ENCODE data around the gene HEXD.
"Not testable (repeated sequence)": the region's sequence is repeated elsewhere in the genome, so short reads cannot be mapped to it uniquely, and the experiment has no call there.

The HEXD gene

DNA sequence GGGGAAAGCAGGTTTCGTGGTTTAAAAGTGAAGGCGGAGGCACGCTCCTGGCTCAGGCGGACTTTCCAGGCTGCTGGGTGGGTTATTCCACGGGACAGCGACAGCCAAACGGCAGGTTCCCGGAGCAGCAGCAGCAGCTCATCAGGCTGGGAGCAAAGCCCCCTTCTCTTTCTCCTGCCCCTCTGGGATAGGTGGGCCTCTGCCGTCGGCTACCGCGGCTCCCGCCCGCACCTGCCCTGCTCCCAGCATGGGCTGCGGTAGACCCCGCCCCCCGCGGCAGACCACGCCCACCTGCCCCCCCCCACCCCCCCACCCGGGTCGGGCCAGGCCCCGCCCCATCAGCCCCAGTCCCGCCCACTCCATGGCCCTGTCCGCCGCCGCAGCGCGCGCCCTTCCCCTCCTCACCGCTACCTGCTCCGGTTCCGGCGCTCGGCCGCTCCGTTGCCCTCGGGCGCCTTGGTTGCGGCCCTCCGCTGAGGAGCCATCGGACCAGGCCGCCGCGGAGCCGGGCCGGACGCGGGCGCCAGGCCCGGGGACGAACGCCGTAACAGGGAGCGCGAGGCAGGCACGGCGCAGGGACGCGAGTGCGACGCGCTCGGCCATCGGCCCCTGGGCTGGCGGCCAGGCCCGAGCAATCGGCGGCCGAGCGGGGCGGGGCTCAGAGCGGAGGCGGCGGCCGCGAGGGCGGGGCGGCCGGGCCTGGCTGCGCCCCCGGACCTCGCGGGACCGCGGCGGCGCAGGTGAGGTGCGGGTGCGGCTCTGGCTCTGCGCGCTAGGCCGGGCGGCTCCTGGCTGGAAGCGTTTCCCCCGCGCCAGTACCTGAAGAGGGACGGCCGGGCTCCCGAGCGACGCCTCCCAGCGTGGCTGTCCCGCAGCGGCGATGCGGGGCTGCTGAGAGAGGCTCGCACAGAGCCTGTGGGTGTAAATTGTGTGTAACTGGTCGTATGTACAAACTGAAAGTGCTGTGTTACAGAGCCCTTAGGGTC lies at the start of gene HEXD, which contains the start of gene OGFOD3:
Gene HEXD, plus strand, starts transcription at position 347 of the 986 bp plus-strand sequence. CDS start 1,453 bp downstream, outside the sequence.
Gene OGFOD3, minus strand, starts transcription at position 586 of the 986 bp plus-strand sequence. Its CDS starts 101 bp downstream, at position 485.
- DNase-seq (ENCODE audit: low spot score) = peak; percentile 92

- no peak for DNase-seq (ENCODE audit: low spot score)
Measured at GRCh38 chr17:82369211-82369610, 48.9 kb upstream of the HEXD start.

DNA sequence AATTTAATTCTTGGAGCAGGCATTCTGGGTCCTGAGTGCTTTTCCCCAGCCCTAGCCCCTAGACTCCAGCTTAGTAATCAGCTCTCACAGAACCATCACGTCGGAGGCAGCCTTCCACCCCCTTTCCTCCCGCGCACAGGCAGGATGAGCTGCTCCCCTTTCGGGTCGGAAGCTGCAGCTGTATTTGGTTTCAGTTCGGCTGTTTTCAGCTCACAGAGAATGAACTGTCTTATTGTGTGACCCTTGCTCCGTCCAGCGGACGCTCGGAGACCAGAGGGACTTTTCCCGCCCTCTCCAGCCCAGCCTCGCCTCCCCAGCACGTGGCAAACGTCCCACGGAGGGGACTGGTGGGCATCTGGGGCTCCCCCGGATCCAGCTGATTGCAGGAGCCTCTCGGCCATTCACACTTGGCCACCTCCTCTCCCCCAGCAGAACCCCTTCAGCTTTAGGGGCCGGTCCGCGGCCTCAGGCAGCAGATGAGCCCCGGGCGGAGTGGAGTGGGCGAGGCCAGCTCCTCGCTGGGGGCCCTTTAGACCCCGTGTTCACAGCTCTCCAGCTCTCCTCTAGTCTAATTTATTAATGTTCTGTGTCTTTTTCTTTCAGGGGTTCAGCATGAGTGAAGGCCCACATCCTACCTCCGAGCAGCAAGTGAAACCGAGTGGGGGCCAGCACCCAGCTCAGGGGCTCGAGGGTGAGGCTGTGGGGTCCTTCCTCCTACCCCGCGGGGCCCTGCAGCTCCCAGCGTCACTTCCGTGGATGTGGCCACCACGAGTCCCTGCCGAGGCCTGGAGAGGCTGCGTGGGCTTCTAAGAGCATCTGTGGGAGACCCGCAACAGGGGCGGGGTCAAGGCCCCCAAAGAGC lies 47.4 kb upstream of the HEXD start:
- DNase-seq (ENCODE audit: low spot score) = no peak

- DNase-seq (ENCODE audit: low spot score) = no peak
Measured at GRCh38 chr17:82371333-82372248, 46.6 kb upstream of the HEXD start, which contains the start of gene UTS2R. Gene UTS2R, plus strand, starts transcription at chr17:82371765. Its CDS starts 2,560 bp downstream, at chr17:82374325.

GRCh38 chr17:82372249-82373071 lies 45.7 kb upstream of the HEXD start:
- DNase-seq (ENCODE audit: low spot score) = no peak

DNA sequence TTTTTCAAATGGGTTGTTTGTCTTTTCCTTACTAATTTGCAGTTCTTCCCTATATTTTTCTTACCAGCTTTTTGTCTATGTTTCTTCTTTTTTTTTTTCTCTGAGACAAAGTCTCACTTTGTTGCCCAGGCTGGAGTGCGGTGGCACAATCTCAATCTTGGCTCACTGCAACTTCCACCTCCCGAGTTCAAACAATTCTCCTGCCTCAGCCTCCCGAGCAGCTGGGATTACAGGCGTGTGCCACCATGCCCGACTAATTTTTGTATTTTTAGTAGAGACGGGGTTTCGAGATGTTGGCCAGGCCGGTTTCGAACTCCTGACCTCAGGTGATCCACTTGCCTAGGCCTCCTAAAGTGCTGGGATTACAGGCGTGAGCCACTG lies 45.1 kb upstream of the HEXD start:
- not testable (repeated sequence) for DNase-seq (ENCODE audit: low spot score)

GRCh38 chr17:82373731-82374625 lies 44.2 kb upstream of the HEXD start:
- no peak for DNase-seq (ENCODE audit: low spot score)

GRCh38 chr17:82374626-82375331 lies 43.4 kb upstream of the HEXD start:
- DNase-seq (ENCODE audit: low spot score) = no peak

DNA sequence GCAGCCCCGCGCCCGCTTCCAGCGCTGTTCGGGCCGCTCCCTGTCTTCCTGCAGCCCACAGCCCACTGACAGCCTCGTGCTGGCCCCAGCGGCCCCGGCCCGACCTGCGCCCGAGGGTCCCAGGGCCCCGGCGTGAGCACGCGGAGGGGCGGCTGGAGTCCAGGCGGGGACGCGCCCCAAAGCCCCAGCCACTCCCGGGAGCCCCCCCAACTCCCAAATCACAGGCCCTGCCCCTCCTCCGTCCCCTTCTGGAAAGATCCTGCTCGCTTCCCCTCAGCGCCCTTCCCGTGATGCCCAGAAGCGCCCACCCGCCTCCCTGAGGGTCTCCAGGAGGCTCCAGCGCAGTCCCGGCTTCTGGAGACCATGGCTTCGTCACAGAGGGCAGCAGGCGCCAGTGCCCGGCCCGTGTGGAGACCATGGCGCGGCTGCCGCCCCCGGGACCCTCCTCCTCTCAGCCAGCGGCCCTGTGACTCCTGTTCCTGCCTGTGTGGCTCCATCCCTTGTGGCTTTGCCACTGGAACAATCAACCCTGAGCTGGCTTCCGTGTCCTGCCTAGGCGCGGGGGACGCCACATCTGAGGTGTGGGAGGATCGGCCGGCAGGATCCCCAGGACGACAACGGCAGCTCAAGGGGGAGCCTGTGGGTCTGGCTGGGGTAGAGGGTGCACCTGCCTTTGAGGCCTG lies 42.6 kb upstream of the HEXD start:
- no peak for DNase-seq (ENCODE audit: low spot score)

- no peak for DNase-seq (ENCODE audit: low spot score)
Measured at GRCh38 chr17:82376042-82376730, 42.0 kb upstream of the HEXD start.

- not testable (repeated sequence) for DNase-seq (ENCODE audit: low spot score)
Measured at GRCh38 chr17:82377294-82377693, 40.9 kb upstream of the HEXD start.

DNA sequence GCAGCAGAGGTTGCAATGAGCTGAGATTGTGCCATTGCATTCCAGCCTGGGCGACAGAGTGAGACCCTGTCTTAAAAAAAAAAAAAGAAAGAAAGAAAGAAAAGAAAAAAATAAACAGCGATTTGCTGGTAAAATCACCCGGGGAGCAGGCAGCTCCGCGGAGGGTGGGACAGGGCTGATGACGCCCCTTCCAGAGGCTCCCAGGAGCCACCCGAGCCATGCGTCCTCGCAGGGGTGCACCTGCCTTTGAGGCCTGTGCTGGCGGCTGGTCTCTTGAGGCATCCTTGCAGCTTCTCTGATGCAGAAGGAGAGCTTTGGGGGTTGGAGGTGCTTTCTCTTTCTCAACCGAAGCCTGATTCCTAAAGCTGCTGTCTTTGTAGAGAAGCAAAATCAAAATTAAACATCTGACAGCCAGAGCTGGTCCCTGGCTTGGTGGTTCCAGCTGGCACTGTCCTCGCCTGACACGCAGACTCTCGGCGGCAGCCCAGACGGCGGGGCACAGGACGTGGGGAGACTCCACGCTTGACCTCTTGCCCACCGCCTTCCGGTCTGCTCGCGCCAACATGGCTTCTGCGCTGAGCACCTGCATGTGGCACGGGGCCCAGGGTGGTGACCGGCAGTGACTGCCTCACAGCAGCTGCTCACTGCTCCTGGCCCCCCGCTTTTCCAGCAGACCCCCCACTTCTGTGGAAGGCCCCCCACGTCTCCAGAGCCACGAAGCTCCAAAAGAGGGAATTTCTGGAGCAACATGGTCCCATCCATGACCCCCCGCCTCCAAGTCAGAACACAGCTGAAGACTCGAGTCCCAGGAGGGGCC lies 40.0 kb upstream of the HEXD start:
- no peak for DNase-seq (ENCODE audit: low spot score)

DNA sequence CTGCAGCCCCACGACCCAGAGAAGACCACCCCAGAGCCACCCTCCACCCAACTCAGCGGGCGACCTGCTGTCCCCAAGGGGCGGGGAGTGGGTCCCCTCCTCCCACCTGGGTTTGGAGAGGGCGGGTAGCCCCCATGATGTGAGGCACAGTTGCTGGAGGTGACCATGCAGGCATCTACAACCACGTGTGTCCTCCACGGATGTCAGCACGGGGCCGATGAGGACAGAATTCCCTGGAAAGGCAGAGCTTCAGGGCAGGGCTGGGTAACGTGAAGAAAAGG lies 39.5 kb upstream of the HEXD start:
- no peak for DNase-seq (ENCODE audit: low spot score)

DNA sequence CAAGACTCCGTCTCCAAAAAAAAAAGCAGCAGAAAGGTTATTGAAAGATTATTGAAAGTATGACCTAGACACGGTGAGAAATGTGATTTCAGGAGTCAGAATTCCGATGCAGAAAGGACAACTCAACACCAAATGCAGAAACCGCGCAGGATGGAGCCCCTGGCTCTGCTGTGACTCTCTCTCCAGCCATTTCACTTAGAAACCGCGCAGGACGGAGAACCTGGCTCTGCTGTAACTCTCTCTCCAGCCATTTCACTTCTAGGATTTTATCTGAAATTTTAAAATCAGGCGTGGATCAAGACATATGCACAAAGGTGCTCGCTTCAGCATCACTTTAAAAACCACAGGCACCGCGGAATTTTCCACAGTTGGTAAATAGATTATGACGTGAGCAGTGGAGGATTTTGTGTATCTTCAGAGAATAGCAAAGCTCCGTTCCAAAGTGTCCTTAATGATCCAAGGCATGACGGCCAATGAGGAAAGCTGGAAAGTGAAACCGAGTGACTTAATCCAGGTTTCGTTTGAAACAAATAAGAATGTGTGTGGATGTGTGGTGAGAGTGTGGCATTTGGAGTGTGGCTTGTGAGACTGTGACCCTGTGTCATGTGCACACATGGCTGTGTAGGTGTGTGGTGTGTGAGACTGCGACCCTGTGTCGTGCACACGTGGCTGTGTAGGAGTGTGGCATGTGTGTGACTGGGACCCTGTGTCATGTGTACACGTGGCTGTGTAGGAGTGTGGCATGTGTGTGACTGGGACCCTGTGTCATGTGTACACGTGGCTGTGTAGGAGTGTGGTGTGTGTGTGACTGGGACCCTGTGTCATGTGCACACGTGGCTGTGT lies 37.1 kb upstream of the HEXD start:
- DNase-seq (ENCODE audit: low spot score) = no peak

- not testable (repeated sequence) for DNase-seq (ENCODE audit: low spot score)
Measured at GRCh38 chr17:82381703-82382009, 36.5 kb upstream of the HEXD start.

Data from hematopoietic multipotent progenitor cell treated with erythropoietin and hydrocortisone succinate and interleukin-3 and kit ligand, for 15 days (in vitro differentiated cells).